HG02970 (cell line): ENCODE measurements around the gene POM121L2.

Experiments used
- ATAC-seq: cut with Tn5 transposase; IDR thresholded peaks from one replicate; pipeline ENCODE4 v1.9.1; 2021; ENCODE audit warnings: mild to moderate bottlenecking, moderate library complexity, moderate number of reproducible peaks; ENCODE audit not compliant: unreplicated experiment, low FRiP score

POM121L2 gene

GRCh38 chr6:27312146-27312949 is at the start of gene POM121L2:
TSS of gene POM121L2 (minus strand) at chr6:27312273. CDS start at chr6:27312170, 103 bp downstream.
- ATAC-seq = no peak

GRCh38 chr6:27359231-27359630 is 47.2 kb upstream of the POM121L2 start:
- no peak for ATAC-seq

- ATAC-seq = no peak
Measured at GRCh38 chr6:27358786-27359185, 46.7 kb upstream of the POM121L2 start.

- no peak for ATAC-seq
Measured at GRCh38 chr6:27352850-27353249, 40.8 kb upstream of the POM121L2 start.

GRCh38 chr6:27334141-27334540 is 22.1 kb upstream of the POM121L2 start:
- ATAC-seq = no peak

- no peak for ATAC-seq
Measured at GRCh38 chr6:27333642-27334040, 21.6 kb upstream of the POM121L2 start.

- ATAC-seq = no peak
Measured at GRCh38 chr6:27332692-27333641, 20.9 kb upstream of the POM121L2 start.

GRCh38 chr6:27327023-27327738 is 15.1 kb upstream of the POM121L2 start:
- no peak for ATAC-seq

GRCh38 chr6:27321901-27322300 is 9.8 kb upstream of the POM121L2 start:
- no peak for ATAC-seq

GRCh38 chr6:27321370-27321769 is 9.3 kb upstream of the POM121L2 start:
- ATAC-seq = no peak

- ATAC-seq = no peak
Measured at GRCh38 chr6:27318973-27319372, 6.9 kb upstream of the POM121L2 start.

GRCh38 chr6:27314046-27314445 is 2.0 kb upstream of the POM121L2 start:
- ATAC-seq = no peak

GRCh38 chr6:27312950-27313271 is 838 bp upstream of the POM121L2 start:
- ATAC-seq = no peak

- no peak for ATAC-seq
Measured at GRCh38 chr6:27311806-27312145, 297 bp downstream of the POM121L2 start.

- no peak for ATAC-seq
Measured at GRCh38 chr6:27303613-27304272, 8.3 kb downstream of the POM121L2 start.

GRCh38 chr6:27297857-27298730 is 14.0 kb downstream of the POM121L2 start:
- ATAC-seq = no peak

- no peak for ATAC-seq
Measured at GRCh38 chr6:27297484-27297856, 14.6 kb downstream of the POM121L2 start.

- no peak for ATAC-seq
Measured at GRCh38 chr6:27296106-27296783, 15.8 kb downstream of the POM121L2 start.
